HepG2 (cell line): Measurements from ENCODE around the gene SEC16A. TPM values are rescaled to one million over a fixed set of nuclear protein-coding genes. Genes with fewer than 3 reads are reported as not detected.
A peak's percentile ranks its signal among the peaks of the same experiment; 100 is the strongest.

ENCODE experiments used
- ELF3 ChIP-seq: IDR thresholded peaks from 2 replicates; pipeline ENCODE4 v1.6.1; 2016; ENCODE audit warnings: missing genetic modification reagents, missing compliant biosample characterization
- FOSL2 ChIP-seq: sonication (generic); formaldehyde crosslinking; IDR thresholded peaks from 2 replicates; pipeline ENCODE4 v1.4.0; 2020; ENCODE audit warnings: missing genetic modification reagents
- HMGXB4 ChIP-seq, 2 experiments: sonication (generic) in 1 of 2; formaldehyde crosslinking in 1 of 2; IDR thresholded peaks; 2 replicates each; pipeline versions ENCODE4 v1.4.0 to v1.6.1; 2018 to 2020; ENCODE audit warnings: missing genetic modification reagents in 2 of 2, borderline replicate concordance in 1 of 2, low read depth in 1 of 2, mild to moderate bottlenecking in 1 of 2, missing biosample characterization in 1 of 2
- NFRKB ChIP-seq: fragments of 450-650 bp; IDR thresholded peaks from 2 replicates; pipeline ENCODE4 v1.6.1; 2017
- PITX1 ChIP-seq: sonication (generic); formaldehyde crosslinking; IDR thresholded peaks from 2 replicates; pipeline ENCODE4 v1.5.1; 2020; ENCODE audit warnings: mild to moderate bottlenecking, missing genetic modification reagents
- RFXAP ChIP-seq: sonication (generic); formaldehyde crosslinking; IDR thresholded peaks from 2 replicates; pipeline ENCODE4 v1.4.0; 2020; ENCODE audit warnings: missing genetic modification reagents, borderline replicate concordance
- XBP1 ChIP-seq: sonication (generic); formaldehyde crosslinking; IDR thresholded peaks from 2 replicates; pipeline ENCODE4 v1.5.0; 2020; ENCODE audit warnings: missing genetic modification reagents
- ZBTB7B ChIP-seq: sonication (generic); formaldehyde crosslinking; IDR thresholded peaks from 2 replicates; pipeline ENCODE4 v1.4.0; 2020; ENCODE audit warnings: missing genetic modification reagents
- ZC3H13 ChIP-seq: sonication (generic); formaldehyde crosslinking; IDR thresholded peaks from 2 replicates; pipeline ENCODE4 v1.8.1; 2023; ENCODE audit warnings: mild to moderate bottlenecking, missing genetic modification reagents, moderate library complexity
- ZFP1 ChIP-seq: IDR thresholded peaks from 2 replicates; pipeline ENCODE4 v1.6.1; 2016
- ZFY ChIP-seq: sonication (generic); formaldehyde crosslinking; IDR thresholded peaks from 2 replicates; pipeline ENCODE4 v1.4.0; 2020; ENCODE audit warnings: missing genetic modification reagents
- ZMAT3 ChIP-seq: sonication (generic); formaldehyde crosslinking; conservative IDR thresholded peaks from 2 replicates; pipeline ENCODE4 v1.7.0; 2021; ENCODE audit warnings: missing genetic modification reagents
- ZNF12 ChIP-seq: sonication (generic); formaldehyde crosslinking; IDR thresholded peaks from 2 replicates; pipeline ENCODE4 v1.5.0; 2020; ENCODE audit warnings: missing genetic modification reagents
- ZNF142 ChIP-seq: sonication (generic); formaldehyde crosslinking; IDR thresholded peaks from 2 replicates; pipeline ENCODE4 v1.4.0; 2020; ENCODE audit warnings: missing genetic modification reagents
- ZNF207 ChIP-seq: fragments of 450-650 bp; IDR thresholded peaks from 2 replicates; pipeline ENCODE4 v1.6.1; 2016; ENCODE audit warnings: antibody characterized with exemption, borderline replicate concordance
- ZNF296 ChIP-seq: sonication (generic); formaldehyde crosslinking; conservative IDR thresholded peaks from 2 replicates; pipeline ENCODE4 v1.5.0; 2020; ENCODE audit warnings: mild to moderate bottlenecking, missing genetic modification reagents
- ZNF556 ChIP-seq: sonication (generic); formaldehyde crosslinking; IDR thresholded peaks from 2 replicates; pipeline ENCODE4 v1.4.0; 2020; ENCODE audit warnings: mild to moderate bottlenecking, missing genetic modification reagents, borderline replicate concordance
- ZNF576 ChIP-seq: sonication (generic); formaldehyde crosslinking; IDR thresholded peaks from 2 replicates; pipeline ENCODE4 v1.4.0; 2020; ENCODE audit warnings: mild to moderate bottlenecking, missing genetic modification reagents
- ZNF616 ChIP-seq: sonication (generic); formaldehyde crosslinking; IDR thresholded peaks from 2 replicates; pipeline ENCODE4 v1.5.0; 2020; ENCODE audit warnings: low read depth, mild to moderate bottlenecking, missing genetic modification reagents
- ZNF724P ChIP-seq: sonication (generic); formaldehyde crosslinking; IDR thresholded peaks from 2 replicates; pipeline ENCODE4 v1.8.0; 2022; ENCODE audit warnings: missing genetic modification reagents, borderline replicate concordance
- ZSCAN20 ChIP-seq: sonication (generic); formaldehyde crosslinking; IDR thresholded peaks from 2 replicates; pipeline ENCODE4 v1.4.0; 2020; ENCODE audit warnings: missing genetic modification reagents, mild to moderate bottlenecking, borderline replicate concordance
- polyA plus RNA-seq, 8 experiments: library from polyadenylated mRNA; depleted of rRNA in 3 of 8; stranded (reverse) in 7 of 8; unstranded in 1 of 8; fragments of >200 nt; fragmentation: Illumina TruSeq in 4 of 8; extraction: Trizol in 4 of 8; gene quantifications; 2 replicates each; pipeline versions ENCODE4 v1.2.1 to v1.2.3, GENCODE V29; 2011 to 2016; ENCODE audit warnings: low read depth in 4 of 8, missing spikeins in 1 of 8, mixed read lengths in 1 of 8; ENCODE audit not compliant: insufficient read depth in 1 of 8
- total RNA-seq, 5 experiments: library from RNA; depleted of rRNA; stranded (reverse); fragments of >200 nt; fragmentation: Illumina TruSeq; extraction: Trizol; gene quantifications; 2 replicates each; pipeline ENCODE4 v1.2.3, GENCODE V29; 2016; ENCODE audit warnings: low read depth in 1 of 5
- TF ChIP-seq, protein P1 (sequence below): IDR thresholded peaks from 2 replicates; pipeline ENCODE4 v1.6.1; 2016

The SEC16A gene
- total and polyA plus RNA-seq, 2 of the 13 experiments (the other 11 are each of a cell fraction or from before 2014, with no cell fraction given) = 15.9 to 18.9 TPM

DNA sequence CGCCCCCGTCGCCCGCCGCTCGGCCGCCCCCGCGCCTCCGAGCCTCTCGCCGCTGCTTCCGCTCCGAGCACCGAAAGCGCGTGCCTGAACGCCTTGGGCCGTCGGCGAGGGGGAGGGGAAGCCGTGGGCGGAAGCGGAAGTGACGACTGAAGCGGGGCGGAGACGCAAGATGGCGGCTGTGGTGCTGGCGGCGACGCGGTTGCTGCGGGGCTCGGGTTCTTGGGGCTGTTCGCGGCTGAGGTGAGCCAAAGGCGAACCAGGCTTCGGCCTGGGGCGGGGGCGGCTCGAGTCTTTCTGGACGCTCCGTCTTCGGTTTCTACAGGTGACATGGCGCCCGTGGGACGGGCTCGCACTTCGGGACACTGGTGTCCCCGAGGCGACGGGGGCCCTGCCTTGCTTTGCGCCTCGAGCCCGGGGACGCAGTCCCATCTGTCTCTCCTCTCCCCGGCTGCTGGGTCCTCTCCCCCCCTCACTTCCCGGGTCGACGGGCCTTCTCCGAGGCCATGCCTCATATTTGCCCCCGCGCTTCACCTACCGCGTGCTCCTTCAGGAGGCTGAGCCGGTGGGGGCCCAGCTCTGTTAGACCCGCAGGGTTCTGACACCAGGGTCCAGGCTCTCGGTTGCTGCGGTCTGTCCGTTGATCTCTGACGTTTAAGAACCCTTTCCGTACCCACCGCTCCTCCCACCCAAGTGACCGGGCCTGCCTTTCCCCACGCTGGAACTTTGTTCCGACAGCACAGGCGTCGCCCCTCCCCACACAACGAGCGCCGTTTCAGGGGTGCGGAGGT lies 72.1 kb downstream of the SEC16A start, which contains the start of the genes ENTR1 and PMPCA (continued):
- TF ChIP-seq ZFY (CRISPR knock-in tag) (peak; percentile 74), ZNF556 (CRISPR knock-in tag) (0 out of 2 replicates have a peak, but pooled peaks have one; percentile 57), PITX1 (CRISPR knock-in tag) (peak; percentile 70; the same call in 1 of the 2 replicates), ZFP1 (CRISPR knock-in tag) (no peak), ZSCAN20 (CRISPR knock-in tag) (peak; percentile 67; the same call in 1 of the 2 replicates), ZMAT3 (CRISPR knock-in tag) (no peak), ZNF616 (CRISPR knock-in tag) (peak; percentile 33; the same call in 1 of the 2 replicates), HMGXB4 (CRISPR knock-in tag; IDR thresholded peaks at IDR 0.05; ENCODE audit: borderline replicate concordance in 1 of 2, low read depth in 1 of 2) (peak; percentile 60 to 70; a peak in 3 of 4 replicates), ZC3H13 (peak; percentile 84), RFXAP (CRISPR knock-in tag) (peak; percentile 64; the same call in 1 of the 2 replicates), ZNF12 (CRISPR knock-in tag) (0 out of 2 replicates have a peak, but pooled peaks have one; percentile 24), NFRKB (no peak), ZNF296 (0 out of 2 replicates have a peak, but pooled peaks have one; percentile 15), XBP1 (no peak), ZBTB7B (peak; percentile 60; the same call in 1 of the 2 replicates), ELF3 (CRISPR knock-in tag) (peak; percentile 48), ZNF724P (peak; percentile 76), ZNF142 (CRISPR knock-in tag) (no peak), ZNF576 (CRISPR knock-in tag) (peak; percentile 48; the same call in 1 of the 2 replicates), FOSL2 (CRISPR knock-in tag) (peak; percentile 43), ZNF207 (no peak)
- TF ChIP-seq, protein P1, sequence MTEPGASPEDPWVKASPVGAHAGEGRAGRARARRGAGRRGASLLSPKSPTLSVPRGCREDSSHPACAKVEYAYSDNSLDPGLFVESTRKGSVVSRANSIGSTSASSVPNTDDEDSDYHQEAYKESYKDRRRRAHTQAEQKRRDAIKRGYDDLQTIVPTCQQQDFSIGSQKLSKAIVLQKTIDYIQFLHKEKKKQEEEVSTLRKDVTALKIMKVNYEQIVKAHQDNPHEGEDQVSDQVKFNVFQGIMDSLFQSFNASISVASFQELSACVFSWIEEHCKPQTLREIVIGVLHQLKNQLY (CRISPR knock-in tag) = 0 out of 2 replicates have a peak, but pooled peaks have one; percentile 38
